Mesenchymal stem cell (in vitro differentiated cells and primary cell): ENCODE measurements around the gene ACOX2.
A peak's percentile ranks its signal among the peaks of the same experiment; 100 is the strongest.

ENCODE experiments used
- DNase-seq: peaks from one replicate; pipeline ENCODE4 v3.0.0-alpha.2; 2013
- H2AFZ ChIP-seq: one replicate; pipeline ENCODE4 v1.6.1; 2013; ENCODE audit warnings: low read depth, mild to moderate bottlenecking, control low read depth, inconsistent platforms, low read length, moderate library complexity
- H2AK5ac ChIP-seq: 2 replicates; pipeline ENCODE4 v1.6.1; 2013; ENCODE audit warnings: low read length, moderate library complexity, mild to moderate bottlenecking, inconsistent platforms; ENCODE audit not compliant: severe bottlenecking
- H2BK120ac ChIP-seq: one replicate; pipeline ENCODE4 v1.6.1; 2013; ENCODE audit warnings: low read depth, mild to moderate bottlenecking, inconsistent platforms, low read length, moderate library complexity
- H2BK12ac ChIP-seq, 2 experiments: one replicate each; pipeline ENCODE4 v1.6.1; 2013; ENCODE audit warnings: inconsistent platforms in 2 of 2, low read length in 2 of 2, mild to moderate bottlenecking in 2 of 2, moderate library complexity in 2 of 2, control low read depth in 1 of 2
- H2BK15ac ChIP-seq: one replicate; pipeline ENCODE4 v1.6.1; 2013; ENCODE audit warnings: mild to moderate bottlenecking, low read depth, inconsistent platforms; ENCODE audit not compliant: poor library complexity, severe bottlenecking
- H2BK5ac ChIP-seq: 2 replicates; pipeline ENCODE4 v1.6.1; 2013; ENCODE audit warnings: low read depth, mild to moderate bottlenecking, low read length, control low read depth, inconsistent platforms; ENCODE audit not compliant: poor library complexity, severe bottlenecking
- H3K14ac ChIP-seq, 2 experiments: one replicate each; pipeline ENCODE4 v1.6.1; 2013; ENCODE audit warnings: inconsistent platforms in 2 of 2, low read length in 2 of 2, control low read depth in 1 of 2, mild to moderate bottlenecking in 1 of 2, moderate library complexity in 1 of 2
- H3K18ac ChIP-seq, 2 experiments: one replicate each; pipeline ENCODE4 v1.6.1; 2013; ENCODE audit warnings: inconsistent platforms in 2 of 2, low read length in 2 of 2, control low read depth in 1 of 2, low read depth in 1 of 2, mild to moderate bottlenecking in 1 of 2
- H3K23ac ChIP-seq, 2 experiments: one replicate each; pipeline ENCODE4 v1.6.1; 2013; ENCODE audit warnings: inconsistent platforms in 2 of 2, low read length in 2 of 2, mild to moderate bottlenecking in 2 of 2, moderate library complexity in 2 of 2, control low read depth in 1 of 2
- H3K27ac ChIP-seq: 2 replicates; pipeline ENCODE4 v1.5.1; 2013; ENCODE audit warnings: mild to moderate bottlenecking, moderate library complexity, low read length, control low read depth, inconsistent platforms; ENCODE audit not compliant: poor library complexity, severe bottlenecking
- H3K27me3 ChIP-seq, 2 experiments: 2 replicates each; pipeline versions ENCODE4 v1.6.1 to v1.7.0; 2013; ENCODE audit warnings: low read length in 2 of 2, mild to moderate bottlenecking in 2 of 2, moderate library complexity in 2 of 2, control low read depth in 1 of 2, inconsistent platforms in 1 of 2; ENCODE audit not compliant: control insufficient read depth in 1 of 2, insufficient read depth in 1 of 2
- H3K36me3 ChIP-seq, 2 experiments: 2 replicates each; pipeline versions ENCODE4 v1.6.1 to v1.7.0; 2013; ENCODE audit warnings: low read length in 2 of 2, control low read depth in 1 of 2, inconsistent platforms in 1 of 2, low read depth in 1 of 2, mild to moderate bottlenecking in 1 of 2; ENCODE audit not compliant: insufficient read depth in 2 of 2, control insufficient read depth in 1 of 2
- H3K4ac ChIP-seq, 2 experiments: one replicate each; pipeline ENCODE4 v1.6.1; 2013; ENCODE audit warnings: inconsistent platforms in 2 of 2, low read length in 2 of 2, mild to moderate bottlenecking in 2 of 2, moderate library complexity in 2 of 2, control low read depth in 1 of 2, low read depth in 1 of 2
- H3K4me1 ChIP-seq: 2 replicates; pipeline ENCODE4 v1.6.1; 2013; ENCODE audit warnings: low read depth, low read length, control low read depth; ENCODE audit not compliant: control insufficient read depth, insufficient read depth
- H3K4me2 ChIP-seq: 2 replicates; pipeline ENCODE4 v1.6.1; 2013; ENCODE audit warnings: low read length, mild to moderate bottlenecking, inconsistent platforms; ENCODE audit not compliant: poor library complexity, severe bottlenecking
- H3K4me3 ChIP-seq, 2 experiments: 2 replicates each; pipeline versions ENCODE4 v1.5.1 to v1.7.0; 2013; ENCODE audit warnings: low read length in 2 of 2, mild to moderate bottlenecking in 2 of 2, control low read depth in 1 of 2, low read depth in 1 of 2; ENCODE audit not compliant: insufficient read depth in 1 of 2
- H3K79me1 ChIP-seq: replicated peaks from 2 replicates; pipeline ENCODE4 v1.6.1; 2013; ENCODE audit warnings: mild to moderate bottlenecking, control low read depth, low read length, inconsistent platforms; ENCODE audit not compliant: poor library complexity, severe bottlenecking
- H3K9ac ChIP-seq: 2 replicates; pipeline ENCODE4 v1.7.0; 2013; ENCODE audit warnings: mild to moderate bottlenecking, low read length, moderate library complexity
- H3K9me3 ChIP-seq: 2 replicates; pipeline ENCODE4 v1.7.0; 2013; ENCODE audit warnings: mild to moderate bottlenecking, low read length; ENCODE audit not compliant: control insufficient read depth
- H4K8ac ChIP-seq: one replicate; pipeline ENCODE4 v1.6.1; 2013; ENCODE audit warnings: inconsistent platforms, mild to moderate bottlenecking, low read length, moderate library complexity
- H4K91ac ChIP-seq: one replicate; pipeline ENCODE4 v1.6.1; 2013; ENCODE audit warnings: mild to moderate bottlenecking, low read length, inconsistent platforms
- WGBS: methylation state at CpG from one replicate; pipeline ENCODE4 v1.1.7; 2013; ENCODE audit warnings: mixed read lengths; 5-methylcytosine and 5-hydroxymethylcytosine counted together

Gene ACOX2

GRCh38 chr3:58524326-58524888 lies 12.6 kb downstream of the ACOX2 start:
- H3K14ac ChIP-seq: peak overlapping the region in 1 of 2 experiments; percentile 26
- H3K9me3 ChIP-seq: no peaks in the 10 kb centered on the region
- H2BK120ac ChIP-seq: no peak overlapping the region
- peak overlapping the region; percentile 30 for H2AFZ ChIP-seq
- 91% methylated on average over 11 of the region's 11 CpGs for WGBS
- H4K8ac ChIP-seq: no peak overlapping the region
- no peak overlapping the region for H4K91ac ChIP-seq
- H2BK12ac ChIP-seq: peak overlapping the region in 1 of 2 experiments; percentile 56
- H3K4me1 ChIP-seq: peaks cover 23% of the 10 kb centered on the region
- H3K27ac ChIP-seq: no peak overlapping the region
- no peak overlapping the region for H3K23ac ChIP-seq
- no peak overlapping the region for H2BK5ac ChIP-seq
- no peak overlapping the region for H3K18ac ChIP-seq
- H3K36me3 ChIP-seq: peaks cover 0 to 89% of the 10 kb centered on the region in 2 experiments
- no peaks in the 10 kb centered on the region for H3K27me3 ChIP-seq
- no peak overlapping the region for H2BK15ac ChIP-seq
- DNase-seq: no peak
- H3K9ac ChIP-seq: no peak overlapping the region
- no peak overlapping the region for H2AK5ac ChIP-seq
- no peaks in the 10 kb centered on the region for H3K79me1 ChIP-seq
- H3K4me3 ChIP-seq: no peak overlapping the region
- no peak overlapping the region for H3K4me2 ChIP-seq
- no peak overlapping the region for H3K4ac ChIP-seq

- Histone ChIP-seq H3K36me3 (peaks cover 0 to 87% of the 10 kb centered on the region in 2 experiments), H4K8ac (no peak overlapping the region), H4K91ac (no peak overlapping the region), H3K4me3 (no peak overlapping the region), H3K27ac (no peak overlapping the region), H2BK120ac (no peak overlapping the region), H2BK5ac (no peak overlapping the region), H2AK5ac (no peak overlapping the region), H3K23ac (no peak overlapping the region), H3K18ac (no peak overlapping the region), H3K27me3 (no peaks in the 10 kb centered on the region), H2BK12ac (no peak overlapping the region), H3K14ac (no peak overlapping the region), H2BK15ac (no peak overlapping the region), H3K9ac (no peak overlapping the region), H3K4me1 (peaks cover 18% of the 10 kb centered on the region), H3K9me3 (no peaks in the 10 kb centered on the region), H2AFZ (no peak overlapping the region), H3K4ac (no peak overlapping the region), H3K4me2 (no peak overlapping the region), H3K79me1 (no peaks in the 10 kb centered on the region)
- 79% methylated on average over 4 of the region's 5 CpGs for WGBS
- DNase-seq: no peak
Measured at GRCh38 chr3:58522759-58523425, 14.1 kb downstream of the ACOX2 start.

- H2BK12ac ChIP-seq: no peak overlapping the region
- no peak overlapping the region for H2BK5ac ChIP-seq
- no peak overlapping the region for H2AK5ac ChIP-seq
- H3K9ac ChIP-seq: no peak overlapping the region
- no peak overlapping the region for H2BK15ac ChIP-seq
- H3K79me1 ChIP-seq: no peaks in the 10 kb centered on the region
- 64% methylated on average over 10 of the region's 10 CpGs for WGBS
- no peak overlapping the region for H3K14ac ChIP-seq
- H4K8ac ChIP-seq: no peak overlapping the region
- H3K4me3 ChIP-seq: no peak overlapping the region
- H3K18ac ChIP-seq: no peak overlapping the region
- H4K91ac ChIP-seq: no peak overlapping the region
- H3K4ac ChIP-seq: no peak overlapping the region
- H3K36me3 ChIP-seq: peaks cover 0 to 85% of the 10 kb centered on the region in 2 experiments
- no peaks in the 10 kb centered on the region for H3K9me3 ChIP-seq
- no peak overlapping the region for H2BK120ac ChIP-seq
- no peak overlapping the region for H3K27ac ChIP-seq
- no peak overlapping the region for H3K23ac ChIP-seq
- peaks cover 18% of the 10 kb centered on the region for H3K4me1 ChIP-seq
- no peak overlapping the region for H3K4me2 ChIP-seq
- H2AFZ ChIP-seq: no peak overlapping the region
- no peaks in the 10 kb centered on the region for H3K27me3 ChIP-seq
- peak; percentile 9 for DNase-seq
Measured at GRCh38 chr3:58521917-58522631, 14.9 kb downstream of the ACOX2 start.

GRCh38 chr3:58521336-58521670 lies 15.7 kb downstream of the ACOX2 start:
- no peak for DNase-seq
- WGBS: 96% methylated on average over 3 of the region's 3 CpGs
- no peak overlapping the region for H2BK15ac ChIP-seq
- peaks cover 0 to 90% of the 10 kb centered on the region in 2 experiments for H3K36me3 ChIP-seq
- no peak overlapping the region for H2AK5ac ChIP-seq
- no peak overlapping the region for H4K91ac ChIP-seq
- no peak overlapping the region for H2BK12ac ChIP-seq
- H3K23ac ChIP-seq: no peak overlapping the region
- no peaks in the 10 kb centered on the region for H3K27me3 ChIP-seq
- H3K9me3 ChIP-seq: no peaks in the 10 kb centered on the region
- no peak overlapping the region for H3K18ac ChIP-seq
- H3K4me1 ChIP-seq: peaks cover 15% of the 10 kb centered on the region
- H4K8ac ChIP-seq: no peak overlapping the region
- H2BK120ac ChIP-seq: no peak overlapping the region
- H2AFZ ChIP-seq: no peak overlapping the region
- H3K79me1 ChIP-seq: no peaks in the 10 kb centered on the region
- no peak overlapping the region for H3K4me2 ChIP-seq
- no peak overlapping the region for H3K27ac ChIP-seq
- H2BK5ac ChIP-seq: no peak overlapping the region
- no peak overlapping the region for H3K4ac ChIP-seq
- peak overlapping the region in 1 of 2 experiments; percentile 77 for H3K14ac ChIP-seq
- H3K9ac ChIP-seq: no peak overlapping the region
- no peak overlapping the region for H3K4me3 ChIP-seq
